CD4-positive, alpha-beta T cell treated with Interleukin-15 for 1 hour (primary cell): ENCODE results near the gene HLCS.
A peak's percentile ranks its signal among the peaks of the same experiment; 100 is the strongest.

Source experiments
- DNase-seq: peaks from one replicate; pipeline ENCODE4 v3.0.0-alpha.2; 2020

Gene HLCS

DNA sequence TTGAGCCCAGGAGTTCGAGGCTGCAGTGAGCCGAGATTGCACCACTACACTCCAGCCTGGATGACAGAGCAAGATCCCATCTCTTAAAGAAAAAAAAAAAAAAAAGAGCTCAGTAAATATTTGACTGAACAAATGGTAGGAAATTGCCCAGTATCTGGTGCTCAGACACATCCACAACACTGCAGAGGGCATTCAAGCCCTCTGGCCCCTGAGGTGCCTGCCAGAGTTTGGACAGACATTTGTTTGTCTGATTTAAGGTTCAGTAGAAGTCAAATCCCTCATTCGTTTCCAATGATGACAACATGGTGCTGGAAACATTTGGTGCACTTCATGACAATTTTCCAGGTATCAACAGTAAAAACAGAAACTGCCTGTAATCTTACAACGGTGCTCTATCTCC is 86.6 kb downstream of the HLCS start:
- DNase-seq = no peak

DNA sequence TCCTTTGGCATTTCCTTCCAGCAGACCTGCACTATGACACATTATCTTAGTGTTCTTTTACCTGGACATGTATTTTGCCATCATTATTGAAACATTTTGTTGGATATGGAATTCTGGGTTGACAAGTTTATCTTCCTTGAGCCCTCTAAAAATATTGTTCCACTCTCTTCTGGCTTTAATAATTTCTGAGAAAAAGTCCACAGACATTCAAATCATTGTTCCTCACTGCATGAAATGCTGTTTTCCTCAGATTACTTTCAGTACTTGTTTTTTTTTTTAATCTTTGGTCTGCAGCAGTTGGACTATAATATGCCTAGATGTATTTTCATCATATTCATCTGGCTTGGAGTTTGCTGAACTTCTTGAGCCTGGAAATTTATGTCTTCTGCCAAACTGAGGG is 88.7 kb downstream of the HLCS start:
- DNase-seq = no peak

DNA sequence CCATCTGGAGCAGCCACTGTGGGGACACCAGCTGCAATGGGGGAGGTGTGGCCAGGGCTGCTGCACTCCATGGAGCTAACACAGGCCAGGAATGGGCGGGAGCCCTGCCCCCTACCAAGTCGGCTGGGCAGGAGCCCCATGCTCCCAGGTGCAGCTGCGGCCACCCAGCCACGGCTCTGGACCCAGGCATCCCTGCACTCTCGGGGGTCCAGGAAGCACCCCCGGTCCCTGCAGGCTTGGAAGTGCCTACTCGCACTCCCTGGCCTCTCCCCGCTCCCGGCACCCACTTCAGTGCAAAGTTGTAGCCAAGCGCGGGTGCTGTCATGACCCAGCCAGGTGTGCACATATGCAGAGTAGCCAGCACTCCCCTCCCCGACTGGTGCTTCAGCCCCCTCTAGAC is 91.8 kb downstream of the HLCS start:
- DNase-seq = no peak

DNA sequence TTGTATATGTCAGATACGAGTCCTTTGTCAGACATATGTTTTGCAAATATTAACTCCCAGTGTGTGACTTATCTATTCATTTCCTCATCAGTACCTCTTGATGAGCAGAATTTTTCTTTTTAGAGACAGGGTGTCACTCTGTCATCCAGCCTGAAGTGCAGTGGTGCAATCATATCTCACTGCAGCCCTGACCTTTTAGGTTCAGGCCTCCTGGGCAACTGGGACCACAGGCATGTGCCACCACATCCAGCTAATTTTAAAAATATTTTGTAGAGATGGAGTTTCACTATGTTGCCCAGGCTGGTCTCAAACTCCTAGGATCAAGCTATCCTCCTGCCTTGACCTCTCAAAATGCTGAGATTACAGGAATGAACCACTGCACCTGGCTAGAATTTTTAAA is 93.0 kb downstream of the HLCS start:
- no peak for DNase-seq

DNA sequence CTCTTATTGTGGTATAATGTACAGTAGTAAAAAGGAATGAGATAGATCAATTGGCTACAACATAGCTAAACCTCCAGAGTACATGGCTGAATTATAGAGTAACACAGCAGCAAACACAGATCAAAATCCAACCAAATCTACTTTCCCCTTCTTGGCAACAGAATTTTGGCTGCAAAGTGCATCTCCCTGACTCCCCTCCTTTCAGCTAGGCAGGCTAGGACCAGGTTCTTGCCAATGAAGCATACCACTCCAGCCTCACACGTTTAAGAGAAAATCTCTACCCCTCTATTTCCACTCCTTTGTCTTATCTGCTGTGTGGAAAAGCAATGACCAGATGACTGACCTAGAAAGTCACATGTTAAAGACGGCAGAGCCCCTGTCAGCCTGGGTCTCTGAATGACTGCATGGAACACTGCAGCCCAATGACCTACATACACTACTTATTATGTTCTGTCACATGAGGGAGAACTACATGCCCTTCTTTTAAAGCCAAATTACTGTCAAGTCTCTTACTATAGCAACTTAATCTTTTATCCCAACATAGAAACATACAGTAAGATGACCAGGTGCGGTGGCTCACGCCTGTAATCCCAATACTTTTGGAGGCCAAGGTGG is 99.1 kb downstream of the HLCS start:
- no peak for DNase-seq

DNA sequence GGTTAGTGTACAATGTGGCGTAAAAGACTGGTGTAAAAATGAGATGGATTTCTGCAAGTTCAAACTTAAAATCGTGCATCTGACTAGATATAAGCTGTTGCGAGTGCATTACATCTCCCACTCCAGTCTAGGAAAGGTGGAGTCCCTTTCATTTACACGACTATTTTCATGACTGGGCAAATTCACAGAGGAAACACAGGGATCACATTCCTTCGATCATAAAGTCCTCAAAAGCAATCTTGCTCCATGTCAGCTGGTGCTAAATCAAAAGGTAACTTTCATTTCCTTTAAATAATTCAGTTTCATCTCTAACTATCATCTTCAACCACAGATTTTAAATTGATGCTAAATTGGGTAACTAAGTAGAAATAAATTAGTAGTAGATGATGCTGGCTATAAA is 100.0 kb downstream of the HLCS start:
- no peak for DNase-seq

DNA sequence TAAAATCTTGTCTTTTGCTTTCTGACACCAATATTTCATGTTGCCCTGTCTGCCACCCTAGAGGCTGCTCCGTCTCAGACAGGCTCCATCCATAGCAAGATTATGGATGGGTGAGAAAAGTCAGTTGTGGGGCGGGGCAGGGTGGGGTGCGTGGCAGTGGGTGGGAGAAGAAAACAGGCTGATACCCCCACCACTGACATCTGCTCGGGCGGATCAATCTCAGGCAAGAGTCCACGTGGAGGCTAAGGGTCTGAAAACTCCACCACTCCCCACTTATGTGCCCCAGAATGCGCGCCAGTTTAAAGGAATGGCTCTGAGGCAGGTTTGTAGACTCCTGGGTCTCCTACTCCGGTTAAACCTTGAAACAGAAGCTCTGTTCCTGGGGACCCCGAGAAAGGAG is 101.5 kb downstream of the HLCS start:
- DNase-seq = no peak

DNA sequence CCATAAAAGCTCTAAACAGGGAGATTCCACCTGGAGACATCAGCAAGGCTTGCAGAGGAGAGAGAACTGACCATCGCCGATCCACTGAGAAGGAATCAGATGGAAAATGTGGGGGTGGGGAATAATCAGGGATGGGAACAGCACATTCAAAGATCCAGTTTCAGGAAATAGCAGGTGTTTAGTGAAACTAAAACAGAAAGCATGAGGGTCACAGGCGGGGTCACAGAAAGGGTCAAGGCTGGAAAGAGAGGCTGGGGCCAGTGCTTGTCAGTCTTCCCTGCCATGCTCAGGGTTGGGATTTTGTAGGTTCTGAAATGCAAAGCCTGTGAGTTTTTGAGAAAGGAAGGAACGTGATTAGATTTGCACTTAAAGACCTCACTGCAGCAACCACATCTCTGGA is 103.2 kb downstream of the HLCS start:
- DNase-seq = no peak

DNA sequence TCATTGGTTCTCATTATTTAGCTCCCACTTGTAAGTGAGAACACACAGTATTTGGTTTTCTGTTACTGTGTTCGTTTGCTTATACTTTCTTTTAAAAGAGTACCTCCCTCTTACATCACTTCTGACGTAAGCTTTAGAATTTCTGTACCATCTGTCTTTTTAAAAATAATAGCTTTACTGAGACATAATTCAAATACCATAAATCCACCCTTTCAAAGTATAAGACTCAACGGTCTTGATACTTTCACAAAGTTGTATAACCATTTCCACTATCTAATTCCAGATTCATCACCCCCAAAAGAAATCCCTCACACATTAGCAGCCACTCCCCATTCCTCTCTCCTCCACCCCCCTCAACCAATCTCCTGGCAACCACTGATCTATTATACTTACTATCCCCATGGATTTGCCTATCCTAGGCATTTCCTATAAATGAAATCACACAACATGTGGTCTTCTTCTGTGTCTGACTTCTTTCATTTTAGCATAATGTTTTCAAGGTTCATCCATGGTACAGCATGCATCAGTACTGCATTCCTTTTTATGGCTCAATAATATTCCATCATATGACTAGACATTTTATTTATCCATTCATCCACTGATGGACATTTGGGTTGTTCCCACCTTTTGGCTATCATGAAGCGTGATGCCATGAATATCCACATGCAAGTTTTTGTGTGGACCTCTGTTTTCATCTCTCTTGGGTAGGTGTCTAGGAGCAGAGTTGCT is 104.7 kb downstream of the HLCS start:
- no peak for DNase-seq

DNA sequence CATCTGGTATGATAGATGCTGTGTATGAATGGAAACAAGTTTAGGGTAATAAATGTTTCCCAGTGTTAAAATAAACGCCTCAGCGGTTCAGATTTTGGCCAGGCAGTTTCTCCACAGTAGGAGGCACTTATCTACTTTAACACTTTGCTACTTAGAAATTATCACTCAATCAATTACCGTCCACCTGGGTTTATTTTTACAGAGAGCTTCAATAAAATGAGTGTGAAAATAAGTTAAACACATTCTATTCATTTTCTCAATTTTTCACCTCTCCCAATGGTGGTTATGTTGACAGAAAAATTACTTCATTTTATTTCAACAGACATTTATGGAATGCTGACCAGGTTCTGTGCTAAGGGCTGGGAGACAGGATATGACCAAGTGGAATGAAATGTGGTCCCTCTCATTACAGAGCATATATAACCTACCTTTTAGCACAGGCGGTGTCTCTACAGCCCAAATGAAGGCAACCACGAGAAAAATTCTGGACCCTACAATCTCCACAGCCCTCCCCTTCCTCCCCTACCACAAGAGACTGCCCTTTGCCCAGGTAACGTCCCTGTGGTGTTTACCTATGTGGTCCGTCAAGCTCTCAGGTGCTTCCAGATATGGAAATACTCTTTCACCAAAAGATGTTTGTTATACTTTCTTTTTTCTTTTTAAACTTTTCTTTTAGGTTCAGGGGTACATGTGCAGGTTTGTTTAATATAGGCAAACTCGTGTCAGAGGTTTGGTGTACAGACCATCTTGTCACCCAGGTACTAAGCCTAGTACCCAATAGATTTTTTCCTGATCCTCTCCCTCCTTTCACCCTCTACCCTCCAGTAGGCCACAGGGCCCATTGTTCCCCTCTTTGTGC is 105.5 kb downstream of the HLCS start:
- DNase-seq = no peak

DNA sequence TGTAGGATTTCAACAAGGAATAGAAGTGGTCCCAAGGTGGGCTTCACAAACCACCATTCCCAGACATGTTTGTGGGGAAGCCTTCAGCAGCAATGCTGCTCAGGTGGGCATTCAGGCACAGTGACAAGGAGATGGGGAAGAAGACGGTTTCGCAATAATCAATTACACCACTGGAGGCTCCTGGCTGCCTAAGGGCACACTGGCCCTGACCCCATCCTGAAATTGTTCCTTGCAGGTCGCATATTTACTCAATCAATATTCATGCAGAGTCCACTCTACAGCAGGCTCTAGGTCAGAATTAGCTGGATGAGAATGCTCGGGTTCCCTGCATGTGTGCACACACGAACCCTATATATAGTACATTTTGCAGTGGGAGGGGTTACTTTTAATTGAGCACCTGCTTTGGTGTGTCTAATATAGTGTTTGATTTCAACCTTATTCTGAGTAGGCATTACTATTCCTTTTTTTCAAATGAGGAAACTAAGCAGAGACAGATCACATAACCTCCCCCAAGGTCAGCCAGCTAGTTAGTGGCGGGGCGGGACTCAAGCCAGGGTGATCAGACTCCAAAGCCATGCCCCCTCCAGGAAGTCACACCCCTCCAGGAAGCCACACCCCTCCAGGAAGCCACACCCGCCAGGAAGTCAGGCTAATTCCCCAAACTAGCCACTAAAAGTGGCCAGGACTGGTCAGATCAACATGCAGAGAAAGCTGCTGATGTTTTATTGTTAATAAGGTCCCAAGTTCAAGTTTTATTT is 106.5 kb downstream of the HLCS start:
- peak; percentile 72 for DNase-seq

DNA sequence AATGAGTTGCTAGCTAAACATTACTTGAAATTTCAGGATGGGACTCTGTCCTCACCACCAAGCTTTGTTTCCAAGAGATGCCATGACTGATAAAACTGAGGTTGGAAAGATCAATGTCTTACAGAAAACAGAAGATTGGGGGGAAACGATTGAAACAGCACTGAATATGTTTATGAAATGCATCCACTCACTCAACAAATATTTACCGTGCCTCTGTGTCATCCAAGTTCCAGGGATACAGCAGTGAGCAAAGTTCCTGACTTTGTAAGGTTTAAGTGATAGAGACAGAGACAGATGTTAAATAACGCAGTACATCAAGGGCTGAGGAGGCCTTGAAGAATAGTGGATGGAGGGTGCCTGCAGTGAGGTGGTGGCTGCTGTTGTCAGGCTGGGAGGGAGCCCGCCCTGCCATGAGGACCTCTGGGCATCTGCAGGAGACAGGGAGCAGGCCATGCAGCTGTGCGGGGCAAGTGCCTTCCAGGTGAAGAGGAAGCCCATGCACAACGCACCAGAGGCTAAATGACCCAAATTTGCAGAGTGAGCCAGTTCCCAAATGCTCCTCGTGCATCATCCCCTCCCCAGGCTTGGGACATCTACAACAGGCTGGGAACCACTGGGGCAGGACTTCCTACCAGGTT is 108.0 kb downstream of the HLCS start:
- DNase-seq = no peak

DNA sequence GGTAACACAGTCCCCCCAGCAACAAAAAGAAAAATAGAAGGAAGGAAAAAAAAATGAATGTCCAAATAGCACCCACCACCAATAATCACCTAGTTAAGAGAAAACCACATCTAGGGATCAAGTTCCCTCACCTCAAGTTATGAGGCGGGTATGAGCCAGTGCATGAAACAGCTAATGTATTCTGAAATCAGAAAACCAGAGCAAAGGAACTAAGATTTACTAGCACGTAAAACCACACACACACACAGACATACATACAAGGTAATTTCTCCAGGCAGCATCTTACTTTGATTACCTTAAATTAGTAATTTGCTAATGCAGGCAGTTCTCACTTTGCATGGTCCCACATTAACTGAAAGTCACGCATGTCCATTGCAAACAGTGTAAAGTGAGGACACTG is 109.8 kb downstream of the HLCS start:
- DNase-seq = no peak

DNA sequence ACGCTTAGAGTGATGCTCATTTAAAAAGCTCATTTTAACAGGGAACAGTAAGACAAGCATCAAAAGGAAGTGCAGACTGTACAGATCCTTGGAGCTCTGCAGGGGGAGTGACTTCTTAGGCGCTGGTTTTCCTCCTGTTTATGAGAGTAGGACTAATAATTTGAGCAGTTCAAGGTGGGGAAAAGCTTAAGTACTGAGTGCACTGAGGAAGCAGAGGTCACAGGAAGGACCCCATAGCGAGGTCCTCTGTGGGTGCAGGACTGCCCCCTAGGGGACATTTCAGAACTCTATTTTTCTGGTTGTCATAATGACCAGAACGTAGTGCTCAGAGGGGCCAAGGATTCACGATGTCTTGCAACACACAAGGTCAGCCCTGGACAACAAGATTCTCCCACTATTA is 112.1 kb downstream of the HLCS start:
- DNase-seq = no peak

DNA sequence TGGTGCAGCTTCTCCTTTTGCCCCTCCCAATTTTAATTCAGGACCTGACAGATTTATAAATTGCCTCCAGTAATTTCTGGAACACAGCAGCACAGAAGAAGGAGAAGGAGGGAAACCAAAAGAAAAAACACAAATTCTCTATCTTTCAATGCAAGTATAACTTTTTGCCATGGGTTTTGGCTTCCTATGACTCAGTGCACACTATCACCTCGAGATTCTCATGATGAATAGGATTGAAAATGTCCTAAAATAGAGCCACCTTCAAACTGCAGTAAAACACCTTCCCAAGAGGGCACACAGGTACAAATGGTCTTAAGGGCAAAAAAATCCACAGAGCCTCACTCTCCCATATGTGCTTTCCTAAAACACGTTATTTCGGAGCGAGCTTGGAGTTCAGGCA is 113.6 kb downstream of the HLCS start:
- DNase-seq = no peak

DNA sequence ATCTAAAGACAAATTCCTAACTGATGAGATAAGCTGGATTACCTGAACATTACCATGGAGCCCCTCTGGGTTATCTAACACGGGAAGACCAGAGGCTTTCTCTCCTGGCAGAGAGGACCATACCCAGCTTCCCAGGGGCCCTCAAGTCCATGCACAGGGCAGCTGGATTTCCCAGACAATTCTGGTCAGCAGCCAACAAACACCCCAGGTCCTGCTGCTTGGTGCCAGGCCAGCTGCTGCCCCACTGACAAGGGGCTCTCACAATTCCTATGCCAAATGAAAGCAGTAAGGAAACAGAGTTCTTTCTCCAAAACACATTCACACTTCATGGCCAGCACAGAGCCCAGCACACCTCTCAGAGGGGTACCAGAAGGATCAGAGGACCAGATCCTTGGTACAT is 114.2 kb downstream of the HLCS start:
- DNase-seq = no peak

DNA sequence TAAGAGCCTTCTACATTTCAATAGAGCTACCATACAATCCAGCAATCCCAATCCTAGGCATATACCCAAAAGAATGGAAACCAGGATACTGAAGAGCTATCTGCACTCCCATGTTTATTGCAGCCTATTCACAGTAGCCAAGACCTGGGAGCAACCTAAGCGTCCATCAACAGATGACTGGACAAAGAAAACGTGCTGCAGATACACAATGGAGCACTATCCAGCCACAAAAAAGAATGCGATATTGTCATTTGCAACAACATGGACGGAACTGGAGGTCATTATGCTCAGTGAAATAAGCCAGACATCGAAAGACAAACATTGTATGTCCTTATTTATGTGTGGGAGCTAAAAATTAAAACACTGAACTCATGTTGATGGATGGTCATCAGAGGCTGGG is 115.3 kb downstream of the HLCS start:
- no peak for DNase-seq

DNA sequence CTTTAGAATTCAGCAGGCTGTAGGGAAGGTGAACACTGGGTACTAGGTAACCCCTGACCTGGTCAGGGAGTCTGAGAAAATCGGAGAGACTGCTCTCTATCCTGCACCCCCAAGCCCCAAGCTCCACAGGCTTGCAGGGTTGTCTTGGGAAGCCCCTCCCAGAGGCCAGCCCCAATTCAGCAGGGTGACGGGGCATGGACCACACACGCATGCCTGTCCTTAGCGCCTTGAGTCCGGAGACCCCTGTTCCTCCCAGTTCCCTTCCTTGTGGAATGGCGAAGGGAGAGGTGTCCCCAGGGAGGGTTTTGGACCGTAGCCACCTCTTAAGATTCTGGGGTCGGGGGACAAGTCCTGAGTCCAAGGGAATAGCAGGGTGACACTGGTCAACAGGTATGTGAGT is 116.1 kb downstream of the HLCS start:
- DNase-seq = no peak

DNA sequence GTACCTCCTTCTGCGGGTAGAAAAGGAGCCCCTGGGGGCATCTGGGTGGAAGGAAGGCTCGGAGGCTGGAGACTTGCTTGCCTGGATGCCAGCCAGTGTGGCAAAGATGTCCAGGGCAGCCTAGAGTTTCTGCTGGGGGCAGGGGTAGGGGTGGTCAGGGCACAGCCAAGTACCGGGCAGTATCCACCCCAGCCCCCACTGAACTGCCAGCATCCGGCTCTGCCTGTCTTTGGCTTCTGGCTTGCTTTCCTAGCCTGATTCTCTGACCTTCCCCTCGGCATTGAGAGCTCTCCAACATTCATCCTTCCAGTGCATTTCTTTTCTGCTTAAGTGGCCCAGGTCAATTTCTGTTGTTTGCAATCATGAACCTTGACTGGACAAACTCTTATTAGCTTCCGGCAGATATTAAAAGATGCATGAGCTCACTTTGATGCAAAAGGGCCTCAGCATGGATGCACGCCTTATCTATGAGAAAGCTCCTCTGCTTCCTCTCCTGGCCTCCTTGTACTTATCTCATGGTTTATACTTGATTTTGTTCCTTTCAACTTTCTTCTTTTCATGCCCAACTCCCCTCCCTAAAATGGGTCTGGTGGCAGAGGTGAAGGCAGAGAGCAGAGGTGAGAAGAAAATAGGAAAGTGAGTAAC is 116.9 kb downstream of the HLCS start:
- DNase-seq = no peak

DNA sequence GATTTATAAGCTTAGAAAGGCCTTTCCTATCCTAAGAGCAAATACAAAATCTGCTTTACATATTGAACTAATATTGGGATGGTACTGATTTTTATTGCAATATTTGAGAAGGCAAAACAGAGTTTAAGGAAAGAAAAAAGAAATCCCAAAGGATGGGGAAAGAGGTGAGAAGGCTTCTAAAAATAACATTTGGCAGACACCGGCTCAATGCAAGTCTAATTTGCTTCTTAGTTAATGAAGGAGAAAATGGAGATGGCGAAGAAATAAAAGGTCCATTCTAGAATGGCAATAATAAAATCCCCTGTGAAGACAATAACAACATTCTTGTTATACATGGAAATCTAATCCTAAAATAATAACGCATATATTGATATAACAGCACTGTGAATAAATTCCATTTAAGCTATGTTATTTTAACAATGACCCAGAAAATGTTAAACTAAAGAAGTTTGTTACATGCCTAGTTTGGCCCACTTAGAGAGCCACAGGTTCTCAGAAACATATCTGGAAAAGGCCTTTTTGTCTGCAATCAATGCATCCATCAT is 117.7 kb downstream of the HLCS start:
- no peak for DNase-seq

DNA sequence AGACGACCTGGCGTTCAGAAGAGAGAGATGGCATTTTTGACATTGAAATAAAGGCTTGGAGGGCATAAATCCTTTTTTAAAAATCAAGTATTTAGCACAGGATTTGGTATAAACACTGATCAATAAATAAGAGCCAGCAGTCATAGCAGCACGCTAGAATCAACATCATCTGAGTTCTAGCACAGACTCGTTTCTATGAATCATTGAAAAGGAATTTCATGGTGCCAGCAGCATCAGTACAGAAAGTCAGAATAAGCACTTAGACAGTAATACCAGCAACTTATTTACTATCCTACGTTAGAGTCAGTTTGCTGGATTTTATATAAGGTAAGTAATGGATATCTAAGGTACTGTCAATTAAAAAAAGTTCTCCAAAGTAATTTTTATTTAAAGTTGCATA is 119.3 kb downstream of the HLCS start:
- DNase-seq = no peak

DNA sequence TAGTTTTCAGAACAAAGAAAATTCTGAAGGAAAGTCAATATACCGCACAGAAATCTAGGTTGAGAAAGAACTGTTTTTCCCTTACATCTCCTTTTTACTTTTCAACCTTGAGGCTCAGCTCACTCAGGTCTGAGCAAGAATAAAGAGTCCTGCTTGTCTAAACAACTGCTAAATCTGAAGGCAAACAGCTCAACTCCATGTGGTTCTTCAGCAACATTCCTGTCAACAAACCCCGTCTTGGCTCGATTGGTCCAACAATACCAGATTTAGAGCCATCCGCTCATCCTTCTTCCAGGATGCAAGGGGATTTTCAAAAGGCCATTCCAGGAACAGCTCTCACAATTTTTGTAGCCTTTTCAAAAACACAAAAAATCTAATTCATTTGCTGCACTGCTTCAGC is 119.8 kb downstream of the HLCS start:
- no peak for DNase-seq
